ENCODE results near the gene CSPG4. TPM values are rescaled to one million over a fixed set of nuclear protein-coding genes. Genes with fewer than 3 reads are reported as not detected.

The CSPG4 gene
- total and polyA plus RNA-seq, 9 of the 15 experiments (the other 6 are each of a cell fraction or from before 2014, with no cell fraction given), result under 0.01 to 0.07 (median 0.04) TPM; not detected in 5

DNA sequence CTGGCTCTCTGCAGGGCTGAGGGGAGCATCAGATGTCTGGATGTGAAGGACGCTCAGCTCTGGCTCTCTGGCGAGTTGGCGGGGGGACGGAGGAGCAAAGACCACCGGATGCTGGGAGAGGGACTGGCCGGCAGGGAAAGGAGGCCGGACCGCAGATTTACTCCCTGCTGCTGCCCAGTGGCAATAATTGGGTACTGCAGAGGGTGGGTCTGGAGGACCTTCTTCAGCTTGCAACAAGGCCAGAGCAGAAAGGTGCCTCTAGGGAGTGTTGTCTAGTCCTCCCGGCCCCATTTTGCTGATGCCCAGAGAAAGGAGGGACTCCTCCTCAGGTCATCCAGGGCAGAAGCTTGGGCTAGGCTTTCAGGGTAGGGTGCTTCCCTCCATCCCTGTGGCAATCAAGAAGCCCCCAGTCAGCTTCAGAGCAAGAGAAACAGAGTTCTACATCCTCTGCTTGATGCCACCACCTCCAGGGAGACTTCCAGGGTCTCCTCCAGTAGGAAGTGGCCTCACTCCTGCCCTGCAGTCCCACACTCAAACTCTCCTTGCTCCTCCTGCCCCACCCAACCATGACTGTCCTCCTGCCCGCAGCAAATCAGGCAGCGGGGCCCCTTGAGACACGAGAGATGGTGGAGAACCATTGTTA, 20.3 kb upstream of the CSPG4 start:
- no peak overlapping the region for H3K4me3 ChIP-seq
- 0 out of 5 replicates have a peak, but pooled peaks cover 0 to 5% of the 10 kb centered on the region in 2 experiments for H3K27me3 ChIP-seq (ENCODE audit: control insufficient read depth in 2 of 2, insufficient read depth in 2 of 2, low read length in 2 of 2)
- H3K9me3 ChIP-seq (replicated peaks; ENCODE audit: control insufficient read depth, insufficient read depth, low read depth, low read length), result no peaks in the 10 kb centered on the region
- peaks cover 3 to 30% of the 10 kb centered on the region in 2 experiments for H3K4me1 ChIP-seq (replicated peaks in 1 of 2; ENCODE audit: control insufficient read depth in 2 of 2, insufficient read depth in 2 of 2, low read length in 2 of 2)
- FAIRE-seq (peak; percentile 98), DNase-seq (ENCODE audit: extremely low read depth in 1 of 4, low spot score in 3 of 4) (peak; percentile 69 to 79 (median 70)), ATAC-seq (peak; percentile 91)
- H3K36me3 ChIP-seq (ENCODE audit: control insufficient read depth, insufficient read depth, low read length), result no peaks in the 10 kb centered on the region
- H3K4me2 ChIP-seq (ENCODE audit: insufficient read depth, low read length), result no peak overlapping the region
- H4K20me1 ChIP-seq (replicated peaks; ENCODE audit: control insufficient read depth, insufficient read depth, low read length), result peaks cover 6% of the 10 kb centered on the region; the same call in 1 of the 2 replicates
- 0 out of 2 replicates have a peak overlapping the region, but pooled peaks have one; percentile 42 for H2AFZ ChIP-seq (ENCODE audit: low read depth, low read length)
- no peak overlapping the region for H3K9ac ChIP-seq (ENCODE audit: insufficient read depth in 1 of 2, low read depth in 2 of 2, low read length in 2 of 2)
- BruUV-seq (replicated peaks), result no TSS peak
- intact Hi-C loops (cut with micrococcal nuclease), result no loop called here
- POLR2A ChIA-PET, result interaction anchor here (0.5 to 0.6 kb wide), 2 partner anchors 115 to 314 kb away, joined by 3 read pairs; no protein-coding TSS in a partner anchor
- in situ Hi-C loops (cut with MboI), result loop anchor here (5.0 kb wide), 2 partner anchors 46 to 59 kb away; no protein-coding TSS in a partner anchor
- no peak overlapping the region for H3K27ac ChIP-seq (ENCODE audit: extremely low read depth, low read depth, low read length)
- no peaks in the 10 kb centered on the region for H3K9me1 ChIP-seq (ENCODE audit: control insufficient read depth, insufficient read depth, low read length)
- H3K79me2 ChIP-seq (ENCODE audit: control insufficient read depth, insufficient read depth, low read length), result no peaks in the 10 kb centered on the region
- 19% methylated on average over 12 of the region's 12 CpGs for whole genome bisulfite sequencing (ENCODE audit: insufficient coverage, low coverage, missing lambda C conversion rate)
- CTCF ChIA-PET (ENCODE audit: low intra/inter-chr PET ratio), result no interaction called here
- TF ChIP-seq GATAD2B (IDR thresholded peaks at IDR 0.05; ENCODE audit: borderline replicate concordance), result no peak
- peak in 1 of 2 experiments; percentile 25; a peak in 1 of 4 replicates for TF ChIP-seq TEAD1 (CRISPR knock-in tag; IDR thresholded peaks at IDR 0.05)
- no peak for TF ChIP-seq MTA1 (IDR thresholded peaks at IDR 0.05; ENCODE audit: borderline replicate concordance)
- TF ChIP-seq ZBTB17 (CRISPR knock-in tag; IDR thresholded peaks at IDR 0.05), result no peak
- TF ChIP-seq ZNF668 (CRISPR knock-in tag; IDR thresholded peaks at IDR 0.05), result no peak
- TF ChIP-seq, protein P1, sequence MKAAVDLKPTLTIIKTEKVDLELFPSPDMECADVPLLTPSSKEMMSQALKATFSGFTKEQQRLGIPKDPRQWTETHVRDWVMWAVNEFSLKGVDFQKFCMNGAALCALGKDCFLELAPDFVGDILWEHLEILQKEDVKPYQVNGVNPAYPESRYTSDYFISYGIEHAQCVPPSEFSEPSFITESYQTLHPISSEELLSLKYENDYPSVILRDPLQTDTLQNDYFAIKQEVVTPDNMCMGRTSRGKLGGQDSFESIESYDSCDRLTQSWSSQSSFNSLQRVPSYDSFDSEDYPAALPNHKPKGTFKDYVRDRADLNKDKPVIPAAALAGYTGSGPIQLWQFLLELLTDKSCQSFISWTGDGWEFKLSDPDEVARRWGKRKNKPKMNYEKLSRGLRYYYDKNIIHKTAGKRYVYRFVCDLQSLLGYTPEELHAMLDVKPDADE (conservative IDR thresholded peaks at IDR 0.05; ENCODE audit: control insufficient read depth, low read depth, low read length), result no peak
- TF ChIP-seq HEY1 (CRISPR knock-in tag; IDR thresholded peaks at IDR 0.05; ENCODE audit: borderline replicate concordance), result no peak
- TF ChIP-seq NCOA4 (IDR thresholded peaks at IDR 0.05; ENCODE audit: partially characterized antibody), result no peak
- no peak for TF ChIP-seq EHMT2 (IDR thresholded peaks at IDR 0.05)
- TF ChIP-seq ESRRA (IDR thresholded peaks at IDR 0.05; ENCODE audit: borderline replicate concordance, low read depth), result peak; percentile 80
- no peak for TF ChIP-seq MYNN (IDR thresholded peaks at IDR 0.05)
- no peak for TF ChIP-seq MYNN (CRISPR knock-in tag; IDR thresholded peaks at IDR 0.05)
- peak; percentile 18; the same call in 1 of the 2 replicates for TF ChIP-seq JUND (IDR thresholded peaks at IDR 0.05; ENCODE audit: borderline replicate concordance, low read depth, low read length)
- TF ChIP-seq JUND (tag; IDR thresholded peaks at IDR 0.05; ENCODE audit: borderline replicate concordance, low read depth, low read length), result no peak
- TF ChIP-seq TSC22D4 (tag; IDR thresholded peaks at IDR 0.05), result no peak
- no peak for TF ChIP-seq RBM22 (IDR thresholded peaks at IDR 0.05; ENCODE audit: low read depth, low read length, poor library complexity, severe bottlenecking)
- no peak for TF ChIP-seq HMG20A (CRISPR knock-in tag; conservative IDR thresholded peaks at IDR 0.05)
